Activated T-helper 1 cell treated with anti-CD3 and anti-CD28 coated beads, Interleukin-2, amount 50 U/mL, for 16 hours (primary cell): ENCODE measurements around the gene MICB.
A peak's percentile ranks its signal among the peaks of the same experiment; 100 is the strongest.

ENCODE experiments used
- DNase-seq, 2 donors: peaks; one replicate each; pipeline ENCODE4 v3.0.0-alpha.2; 2020; ENCODE audit warnings: low read depth in 1 of 2, low spot score in 1 of 2

The MICB gene

DNA sequence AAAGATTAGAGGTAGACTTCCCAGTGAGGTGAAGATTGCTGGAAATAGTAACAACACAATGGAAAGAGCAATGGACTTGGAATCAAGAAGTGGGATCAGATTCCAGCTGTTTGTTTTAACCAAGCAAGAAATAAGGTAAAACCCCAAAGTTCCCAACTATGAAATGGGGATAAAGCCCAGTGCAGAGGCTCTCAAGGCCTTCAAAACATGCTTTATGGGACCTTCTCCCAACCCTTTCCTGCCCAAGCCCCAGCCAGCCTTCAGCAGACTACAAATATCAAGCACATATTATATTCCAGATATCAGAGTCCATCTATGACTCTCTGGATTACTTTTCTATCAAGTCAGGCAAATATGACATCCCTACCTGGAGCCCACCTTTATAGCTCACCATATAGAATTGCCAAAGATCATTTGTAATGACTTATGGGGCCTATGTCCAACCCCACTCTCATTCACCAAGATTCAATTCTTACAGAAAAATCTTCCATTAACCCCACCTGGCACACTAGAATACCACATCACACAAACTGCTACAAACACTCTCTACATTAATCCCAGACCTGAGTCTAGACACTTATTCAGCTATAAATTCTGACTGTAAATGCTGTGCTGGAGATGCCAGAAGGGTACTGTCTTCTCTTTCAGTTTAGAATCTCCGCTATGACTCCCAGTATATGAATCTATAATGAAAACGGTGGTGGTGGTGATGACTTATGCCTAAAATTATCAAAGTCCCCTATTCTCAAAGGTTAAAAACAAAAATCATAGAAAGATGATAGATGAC, 37.8 kb downstream of the MICB start:
- DNase-seq, result no peak

DNA sequence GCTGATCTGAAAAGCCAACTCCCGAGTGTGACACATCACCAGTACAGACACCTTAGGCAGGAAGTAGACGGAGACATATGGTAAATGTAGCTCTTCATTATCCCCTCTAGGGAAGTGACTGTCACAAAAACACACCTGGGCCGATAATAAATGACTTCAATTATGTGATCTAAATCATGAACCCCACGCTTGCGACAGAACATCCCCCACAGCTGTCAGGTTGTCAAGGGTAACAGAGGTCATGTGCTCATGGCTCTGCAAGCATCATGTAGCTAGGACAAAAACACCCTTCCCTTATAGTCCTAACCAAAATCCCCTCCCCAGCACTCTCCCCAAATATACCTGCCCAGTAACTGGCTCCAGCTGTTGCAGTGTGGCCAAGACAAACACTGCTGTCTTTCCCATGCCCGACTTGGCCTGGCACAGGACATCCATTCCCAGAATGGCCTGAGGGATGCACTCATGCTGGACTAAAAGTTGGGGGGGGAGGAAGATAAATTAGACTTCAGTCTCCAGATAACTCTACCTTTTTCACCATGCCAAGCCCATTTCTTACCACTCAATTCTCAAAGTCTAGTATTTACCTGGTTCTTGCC, 41.0 kb downstream of the MICB start:
- no peak for DNase-seq

GRCh38 chr6:31540640-31541039, 42.7 kb downstream of the MICB start:
- DNase-seq, result no peak

DNA sequence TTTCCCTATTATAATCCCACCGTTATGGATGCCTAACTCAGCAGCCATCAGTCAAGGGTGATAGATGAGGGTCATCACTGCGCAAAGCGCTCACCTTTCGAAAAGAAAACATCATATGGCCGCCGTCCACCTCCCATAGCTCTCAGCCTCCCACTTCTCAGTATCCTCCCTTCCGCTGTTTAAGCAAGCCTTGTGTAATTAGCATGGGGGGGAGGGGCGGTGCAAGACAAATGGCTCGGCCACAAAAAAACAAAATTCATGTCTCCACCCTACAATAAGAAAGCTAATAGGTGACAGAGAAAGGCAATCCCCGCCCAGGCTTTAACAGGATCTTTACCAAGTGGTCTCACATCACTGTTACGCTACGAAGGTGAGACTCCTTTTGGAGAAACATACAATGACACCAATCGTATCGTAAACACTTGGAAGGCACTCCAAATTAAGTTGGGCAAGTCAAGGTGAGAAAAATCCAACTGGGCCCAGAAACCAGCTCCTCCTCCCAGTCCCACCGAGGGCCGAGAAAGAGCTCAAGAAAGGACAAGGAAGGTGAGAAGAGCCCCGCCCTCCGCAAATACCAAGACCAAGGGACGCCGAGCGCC, 43.2 kb downstream of the MICB start:
- DNase-seq, result peak; percentile 38 to 41

DNA sequence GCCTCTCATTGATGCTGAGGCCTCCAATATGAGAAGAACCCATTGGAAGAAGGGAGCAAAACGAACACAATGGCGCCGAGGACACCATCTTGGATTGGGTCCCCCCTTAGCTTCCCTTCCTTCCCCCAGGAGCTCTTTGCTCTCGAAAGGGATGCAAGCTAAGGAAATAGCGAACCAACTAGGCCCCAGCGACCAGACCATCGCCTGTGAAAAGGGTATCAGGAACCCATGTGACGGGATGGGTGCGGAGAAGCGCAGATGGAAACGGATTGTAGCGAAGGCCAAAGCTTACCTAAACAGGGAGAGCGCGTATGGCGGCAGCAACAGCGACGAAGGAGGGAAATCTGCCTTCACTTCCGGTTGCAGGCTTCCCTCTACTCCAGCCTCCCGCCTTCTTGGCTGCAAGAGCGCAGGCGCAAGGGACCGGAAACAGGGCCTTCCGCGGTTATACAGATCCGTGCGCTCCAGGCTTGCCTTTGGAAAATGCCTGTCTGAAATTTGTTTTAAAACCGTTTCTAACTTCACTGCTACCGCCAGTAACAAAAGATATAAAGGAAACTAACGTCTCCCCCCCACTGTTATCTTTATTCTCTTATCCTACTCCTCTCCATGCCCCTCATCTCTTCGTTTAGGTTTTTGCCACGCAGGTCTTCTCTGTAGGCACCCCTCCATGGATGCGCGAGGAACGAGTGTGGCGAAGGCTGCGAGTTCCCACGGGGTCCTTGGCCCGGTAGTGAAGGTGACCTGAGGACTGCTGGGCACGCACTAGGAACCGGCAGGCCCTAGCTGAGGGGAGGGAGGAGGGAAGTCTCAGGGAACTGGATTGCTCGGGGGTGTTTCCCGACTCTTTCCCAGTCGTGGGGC, 43.9 kb downstream of the MICB start, which contains the start of gene DDX39B:
DDX39B (minus strand) TSS at position 346 of the 864 bp plus-strand sequence. CDS start 1,471 bp downstream, outside the sequence.
- peak; percentile 87 to 92 for DNase-seq

DNA sequence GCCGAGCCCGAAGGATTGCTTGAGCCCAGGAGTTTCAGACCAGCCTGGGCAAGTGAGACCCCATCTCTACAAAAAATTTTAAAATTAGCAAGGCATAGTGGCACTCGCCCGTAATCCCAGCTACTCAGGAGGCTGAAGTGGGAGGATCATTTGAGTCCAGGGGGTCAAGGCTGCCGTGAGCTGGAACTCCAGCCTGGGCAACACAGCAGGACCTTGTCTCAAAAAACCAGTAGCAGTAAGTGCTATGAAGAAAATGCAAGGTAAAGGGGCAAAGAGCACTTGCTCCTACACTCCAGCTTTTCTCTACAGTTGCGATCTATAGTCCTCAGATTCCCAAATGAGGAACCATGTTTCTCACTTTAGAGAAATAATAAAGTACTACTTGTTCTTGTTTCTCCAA, 45.7 kb downstream of the MICB start:
- no peak for DNase-seq

DNA sequence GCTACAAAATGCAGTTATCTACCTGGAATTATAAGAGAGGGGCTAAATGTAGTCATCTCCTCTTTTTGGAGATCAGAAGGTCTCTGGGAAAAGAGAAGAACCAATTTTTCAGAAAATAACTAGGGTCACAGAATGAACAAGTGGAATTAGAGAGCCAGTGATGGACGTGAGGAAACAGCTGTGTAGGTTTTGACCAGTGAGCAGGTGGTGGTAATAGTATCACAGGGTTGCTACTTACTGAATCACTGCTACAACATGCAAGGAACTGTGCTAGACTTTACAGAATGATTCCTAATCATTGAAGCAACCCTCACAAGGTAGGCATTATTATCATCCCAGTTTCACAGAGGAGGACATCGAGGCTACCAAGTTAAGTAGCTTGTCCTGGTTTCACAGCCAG, 46.7 kb downstream of the MICB start:
- no peak for DNase-seq

DNA sequence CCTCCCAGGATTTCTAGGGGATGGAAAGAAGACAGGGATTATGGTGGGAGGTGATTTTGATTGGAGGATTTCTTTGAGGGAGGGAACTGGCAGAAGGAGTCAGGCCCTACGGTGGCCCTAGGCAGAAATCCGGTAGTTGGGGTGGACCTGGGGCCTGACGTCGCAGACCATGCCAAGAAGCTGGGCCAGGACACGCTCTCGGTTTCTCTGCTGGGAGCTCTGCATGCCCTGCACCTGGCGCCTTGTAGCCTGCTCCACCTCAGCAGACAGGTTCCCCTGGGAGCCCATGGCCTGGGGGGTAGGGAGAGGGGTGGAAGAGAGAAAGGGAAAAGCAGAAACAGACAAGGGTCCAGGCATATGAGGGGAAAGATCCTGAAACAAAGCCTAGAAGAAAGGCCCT, 47.3 kb downstream of the MICB start:
- DNase-seq, result no peak

GRCh38 chr6:31546339-31546957, 48.5 kb downstream of the MICB start, which contains the start of gene ATP6V1G2:
TSS of gene ATP6V1G2 (minus strand) at chr6:31546608. CDS start at chr6:31546559, 49 bp downstream.
- peak; percentile 63 to 68 for DNase-seq

- peak; percentile 77 to 83 for DNase-seq
These were observed 49.2 kb downstream of the MICB start, which contains the start of gene NFKBIL1 for GRCh38 chr6:31546958-31547726. TSS of gene NFKBIL1 (plus strand) at chr6:31547608. CDS start at chr6:31547695, 87 bp downstream.

GRCh38 chr6:31547727-31548543, 50.0 kb downstream of the MICB start:
- no peak for DNase-seq

DNA sequence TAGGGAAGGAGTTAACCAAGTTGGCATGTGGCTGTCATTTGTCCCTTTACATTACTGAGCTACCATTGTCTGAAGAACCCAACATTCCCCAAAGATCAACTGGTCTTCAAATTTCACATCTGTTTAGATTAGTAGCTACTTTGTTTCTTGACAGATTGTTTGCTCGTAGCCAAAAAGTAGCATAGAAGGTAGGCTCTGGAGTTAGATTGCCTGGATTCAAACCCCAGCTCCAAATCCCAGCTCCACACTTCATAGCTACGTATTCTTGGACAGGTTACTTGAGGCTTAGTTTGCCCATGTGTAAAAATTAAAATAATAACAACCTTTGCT, 50.6 kb downstream of the MICB start:
- no peak for DNase-seq

GRCh38 chr6:31551371-31551770, 53.4 kb downstream of the MICB start:
- DNase-seq, result peak in 1 of 2 donors; percentile 47

GRCh38 chr6:31556307-31556706, 58.4 kb downstream of the MICB start:
- DNase-seq, result no peak

GRCh38 chr6:31557443-31558317, 59.7 kb downstream of the MICB start:
- DNase-seq, result no peak

GRCh38 chr6:31558318-31558625, 60.3 kb downstream of the MICB start:
- no peak for DNase-seq

- DNase-seq, result peak in 1 of 2 donors; percentile 59
These were observed 60.9 kb downstream of the MICB start for GRCh38 chr6:31558631-31559500.
